Suprapubic skin (tissue), 3 donors: ENCODE measurements around the gene FCER1G.

ENCODE experiments used
- POLR2A ChIP-seq, 2 donors: fragments of 450-650 bp; IDR thresholded peaks; one replicate each; pipeline ENCODE4 v1.6.1; 2017; ENCODE audit warnings: antibody characterized with exemption in 2 of 2, mild to moderate bottlenecking in 2 of 2, moderate library complexity in 2 of 2
- TF ChIP-seq, protein P1 (sequence below), 2 donors: fragments of 200-600 bp in 1 of 2; fragments of 450-650 bp in 1 of 2; sonication (generic) in 1 of 2; IDR thresholded peaks; one replicate each; pipeline ENCODE4 v1.5.1; 2016 to 2019; ENCODE audit warnings: antibody characterized with exemption in 2 of 2, mild to moderate bottlenecking in 1 of 2, moderate library complexity in 1 of 2

- TF ChIP-seq POLR2A (IDR thresholded peaks at IDR 0.05), result no peak
- TF ChIP-seq, protein P1, sequence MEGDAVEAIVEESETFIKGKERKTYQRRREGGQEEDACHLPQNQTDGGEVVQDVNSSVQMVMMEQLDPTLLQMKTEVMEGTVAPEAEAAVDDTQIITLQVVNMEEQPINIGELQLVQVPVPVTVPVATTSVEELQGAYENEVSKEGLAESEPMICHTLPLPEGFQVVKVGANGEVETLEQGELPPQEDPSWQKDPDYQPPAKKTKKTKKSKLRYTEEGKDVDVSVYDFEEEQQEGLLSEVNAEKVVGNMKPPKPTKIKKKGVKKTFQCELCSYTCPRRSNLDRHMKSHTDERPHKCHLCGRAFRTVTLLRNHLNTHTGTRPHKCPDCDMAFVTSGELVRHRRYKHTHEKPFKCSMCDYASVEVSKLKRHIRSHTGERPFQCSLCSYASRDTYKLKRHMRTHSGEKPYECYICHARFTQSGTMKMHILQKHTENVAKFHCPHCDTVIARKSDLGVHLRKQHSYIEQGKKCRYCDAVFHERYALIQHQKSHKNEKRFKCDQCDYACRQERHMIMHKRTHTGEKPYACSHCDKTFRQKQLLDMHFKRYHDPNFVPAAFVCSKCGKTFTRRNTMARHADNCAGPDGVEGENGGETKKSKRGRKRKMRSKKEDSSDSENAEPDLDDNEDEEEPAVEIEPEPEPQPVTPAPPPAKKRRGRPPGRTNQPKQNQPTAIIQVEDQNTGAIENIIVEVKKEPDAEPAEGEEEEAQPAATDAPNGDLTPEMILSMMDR (IDR thresholded peaks at IDR 0.05), result no peak
Measured at GRCh38 chr1:161219078-161219892, 4.2 kb downstream of the FCER1G start.
